Measurements from ENCODE around the gene ZNF586.
"Not testable (repeated sequence)": the region's sequence is repeated elsewhere in the genome, so short reads cannot be mapped to it uniquely, and the experiment has no call there.

Gene ZNF586

GRCh38 chr19:57821501-57821900 is 52.0 kb downstream of the ZNF586 start:
- DNase-seq (ENCODE audit: low read depth in 2 of 3, low spot score in 2 of 3), result not testable (repeated sequence)

- not testable (repeated sequence) for DNase-seq (ENCODE audit: low read depth in 2 of 3, low spot score in 2 of 3)
Observed at GRCh38 chr19:57823155-57823554, 53.7 kb downstream of the ZNF586 start.

DNA sequence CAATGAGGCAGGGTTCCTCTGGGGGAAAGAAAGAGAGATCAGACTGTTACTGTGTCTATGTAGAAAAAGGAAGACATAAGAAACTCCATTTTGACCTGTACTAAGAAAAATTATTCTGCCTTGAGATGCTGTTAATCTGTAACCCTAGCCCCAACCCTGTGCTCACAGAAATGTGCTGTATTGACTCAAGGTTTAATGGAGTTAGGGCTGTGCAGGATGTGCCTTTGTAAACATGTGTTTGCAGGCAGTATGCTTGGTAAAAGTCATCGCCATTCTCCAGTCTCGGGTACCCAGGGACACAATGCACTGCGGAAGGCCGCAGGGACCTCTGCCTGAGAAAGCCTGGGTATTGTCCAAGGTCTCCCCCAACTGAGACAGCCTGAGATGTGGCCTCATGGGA is 54.1 kb downstream of the ZNF586 start:
- DNase-seq (ENCODE audit: low read depth in 2 of 3, low spot score in 2 of 3), result not testable (repeated sequence)

GRCh38 chr19:57825511-57825910 is 56.0 kb downstream of the ZNF586 start:
- DNase-seq (ENCODE audit: low read depth in 2 of 3, low spot score in 2 of 3), result no peak

GRCh38 chr19:57829316-57829715 is 59.8 kb downstream of the ZNF586 start:
- no peak for DNase-seq (ENCODE audit: low read depth in 2 of 3, low spot score in 2 of 3)

GRCh38 chr19:57830071-57830602 is 60.7 kb downstream of the ZNF586 start, which contains the start of gene ZNF587B:
Gene ZNF587B, plus strand, starts transcription at chr19:57830299. Its CDS starts 230 bp downstream, at chr19:57830529.
- DNase-seq (ENCODE audit: low read depth in 2 of 3, low spot score in 2 of 3), result no peak
